GM23338 (cell line): ENCODE measurements around the gene PMVK. TPM values are rescaled to one million over a fixed set of nuclear protein-coding genes. Genes with fewer than 3 reads are reported as not detected.

ENCODE experiments used
- ATAC-seq: fragments of 200-7000 bp; cut with Tn5 transposase; 3 replicates; pipeline ENCODE4 v1.9.1; 2020
- DNase-seq: peaks from one replicate; pipeline ENCODE4 v3.0.0-alpha.2; 2015; ENCODE audit warnings: low spot score
- H2AFZ ChIP-seq: fragments of 200-600 bp; sonication (generic); 2 replicates; pipeline ENCODE4 v1.8.0; 2016; ENCODE audit warnings: antibody characterized with exemption, mild to moderate bottlenecking, moderate library complexity
- H3F3A ChIP-seq: fragments of 200-600 bp; sonication (generic); replicated peaks from 2 replicates; pipeline ENCODE4 v1.8.0; 2017; ENCODE audit warnings: antibody characterized with exemption, mixed run types, low read depth
- H3K27ac ChIP-seq: fragments of 200-600 bp; sonication (generic); 2 replicates; pipeline ENCODE4 v1.6.1; 2016; ENCODE audit warnings: low read depth
- H3K27me3 ChIP-seq: fragments of 200-600 bp; sonication (generic); 2 replicates; pipeline ENCODE4 v1.8.0; 2016; ENCODE audit warnings: mild to moderate bottlenecking, mixed run types, moderate library complexity; ENCODE audit not compliant: insufficient read depth
- H3K36me3 ChIP-seq: fragments of 200-600 bp; sonication (generic); 2 replicates; pipeline ENCODE4 v1.8.0; 2016; ENCODE audit warnings: mild to moderate bottlenecking; ENCODE audit not compliant: insufficient read depth
- H3K4me1 ChIP-seq: fragments of 200-600 bp; sonication (generic); 2 replicates; pipeline ENCODE4 v1.8.0; 2016; ENCODE audit warnings: mild to moderate bottlenecking, moderate library complexity; ENCODE audit not compliant: insufficient read depth
- H3K4me2 ChIP-seq: fragments of 200-600 bp; sonication (generic); 2 replicates; pipeline ENCODE4 v1.7.1; 2017; ENCODE audit warnings: mixed run types
- H3K4me3 ChIP-seq: fragments of 200-600 bp; sonication (generic); 2 replicates; pipeline ENCODE4 v1.6.1; 2016; ENCODE audit warnings: mixed run types
- H3K79me2 ChIP-seq: fragments of 200-600 bp; sonication (generic); replicated peaks from 2 replicates; pipeline ENCODE4 v1.8.0; 2017; ENCODE audit warnings: mild to moderate bottlenecking; ENCODE audit not compliant: insufficient read depth
- H3K9me2 ChIP-seq: fragments of 200-600 bp; sonication (generic); 2 replicates; pipeline ENCODE4 v1.8.0; 2017; ENCODE audit not compliant: insufficient read depth
- H4K20me1 ChIP-seq: fragments of 200-600 bp; sonication (generic); replicated peaks from 2 replicates; pipeline ENCODE4 v1.8.0; 2017; ENCODE audit warnings: mild to moderate bottlenecking; ENCODE audit not compliant: insufficient read depth
- H3K27ac Mint-ChIP-seq: 2 replicates; pipeline ENCODE4 v1.8.0; 2020; ENCODE audit warnings: inconsistent platforms, mild to moderate bottlenecking, moderate library complexity, mixed read lengths
- H3K27me3 Mint-ChIP-seq: 3 replicates; pipeline ENCODE4 v1.8.0; 2022; ENCODE audit warnings: low read depth, mild to moderate bottlenecking, moderate library complexity, mixed read lengths, inconsistent platforms; ENCODE audit not compliant: insufficient read depth, poor library complexity
- H3K36me3 Mint-ChIP-seq: 3 replicates; pipeline ENCODE4 v1.8.0; 2021; ENCODE audit warnings: low read depth, mild to moderate bottlenecking, inconsistent platforms, moderate library complexity, mixed read lengths
- H3K4me1 Mint-ChIP-seq: 3 replicates; pipeline ENCODE4 v1.8.0; 2020; ENCODE audit warnings: mild to moderate bottlenecking, inconsistent platforms, mixed read lengths
- H3K4me3 Mint-ChIP-seq: 3 replicates; pipeline ENCODE4 v1.8.0; 2021; ENCODE audit warnings: moderate library complexity, mild to moderate bottlenecking, inconsistent platforms, mixed read lengths
- H3K9me3 Mint-ChIP-seq: 3 replicates; pipeline ENCODE4 v1.8.0; 2020; ENCODE audit warnings: moderate library complexity, mild to moderate bottlenecking, inconsistent platforms, mixed read lengths
- CREB1 ChIP-seq: fragments of 250-450 bp; sonication (Bioruptor Pico); IDR thresholded peaks from 2 replicates; pipeline ENCODE4 v1.5.0; 2020; ENCODE audit warnings: low read depth, mild to moderate bottlenecking, moderate library complexity
- EZH2 ChIP-seq: fragments of 200-600 bp; sonication (generic); IDR thresholded peaks from one replicate; pipeline ENCODE4 v1.8.0; 2017; ENCODE audit warnings: antibody characterized with exemption, mild to moderate bottlenecking, low read depth; ENCODE audit not compliant: unreplicated experiment
- EZH2phosphoT487 ChIP-seq: fragments of 200-600 bp; sonication (generic); IDR thresholded peaks from one replicate; pipeline ENCODE4 v1.8.1; 2018; ENCODE audit warnings: antibody characterized with exemption; ENCODE audit not compliant: unreplicated experiment
- JUNB ChIP-seq: IDR thresholded peaks from one replicate; pipeline ENCODE4 v1.6.1; 2016; ENCODE audit warnings: antibody characterized with exemption; ENCODE audit not compliant: unreplicated experiment
- POLR2AphosphoS5 ChIP-seq: IDR thresholded peaks from 2 replicates; pipeline ENCODE4 v1.6.1; 2016; ENCODE audit warnings: antibody characterized with exemption, low read depth
- STAT1 ChIP-seq: IDR thresholded peaks from one replicate; pipeline ENCODE4 v1.6.1; 2016; ENCODE audit warnings: antibody characterized with exemption; ENCODE audit not compliant: unreplicated experiment
- ZNF114 ChIP-seq: fragments of 250-450 bp; sonication (Bioruptor Pico); IDR thresholded peaks from 2 replicates; pipeline ENCODE4 v1.5.0; 2020; ENCODE audit warnings: mild to moderate bottlenecking, moderate library complexity
- ZNF331 ChIP-seq: fragments of 250-450 bp; sonication (Bioruptor Pico); IDR thresholded peaks from 2 replicates; pipeline ENCODE4 v1.5.0; 2020; ENCODE audit warnings: low read depth, mild to moderate bottlenecking, moderate library complexity
- ZNF462 ChIP-seq: fragments of 250-450 bp; sonication (Bioruptor Pico); IDR thresholded peaks from 2 replicates; pipeline ENCODE4 v1.5.0; 2020; ENCODE audit warnings: mild to moderate bottlenecking, moderate library complexity
- polyA plus RNA-seq: library from polyadenylated mRNA; unstranded; fragments of >200 nt; fragmentation: Nextera tagmentation; extraction: Ambion mirVana; gene quantifications from 2 replicates; pipeline ENCODE4 v1.2.1, GENCODE V29; 2016
- total RNA-seq: library from RNA; depleted of rRNA; stranded (reverse); fragments of >200 nt; shearing (Covaris generic); gene quantifications from 2 replicates; pipeline ENCODE4 v1.2.3, GENCODE V29; 2014

PMVK gene
- total and polyA plus RNA-seq, 2 experiments from 2014 or later, result 8.1 to 25.0 TPM

- H3K4me1 Mint-ChIP-seq, result peaks cover 55% of the 10 kb centered on the region
Measured at GRCh38 chr1:154953611-154954038, 17.1 kb upstream of the PMVK start.

More at GRCh38 chr1:154953611-154954038, 17.1 kb upstream of the PMVK start:
- peaks cover 30% of the 10 kb centered on the region for H3K4me1 ChIP-seq
- Mint-ChIP-seq H3K4me3 (no peak overlapping the region), H3K9me3 (no peaks in the 10 kb centered on the region), H3K36me3 (peaks cover 7% of the 10 kb centered on the region; the same call in 2 of the 3 replicates), H3K27me3 (peaks cover 33% of the 10 kb centered on the region), H3K27ac (peak overlapping the region; percentile 85; the same call in 1 of the 2 replicates)
- H2AFZ ChIP-seq, result no peak overlapping the region
- H3K36me3 ChIP-seq, result no peaks in the 10 kb centered on the region
- no peaks in the 10 kb centered on the region for H3K79me2 ChIP-seq
- DNase-seq, result no peak
- no peaks in the 10 kb centered on the region for H3K27me3 ChIP-seq
- H3F3A ChIP-seq, result peaks cover 14% of the 10 kb centered on the region
- TF ChIP-seq EZH2phosphoT487, result no peak
- no peak for TF ChIP-seq ZNF114 (CRISPR knock-in tag)
- no peak for TF ChIP-seq ZNF462 (CRISPR knock-in tag)
- TF ChIP-seq STAT1, result no peak
- no peak for TF ChIP-seq CREB1 (CRISPR knock-in tag)
- no peak for TF ChIP-seq POLR2AphosphoS5
- TF ChIP-seq EZH2, result no peak
- TF ChIP-seq JUNB, result no peak
- TF ChIP-seq ZNF331 (CRISPR knock-in tag), result no peak
- H3K4me2 ChIP-seq, result no peak overlapping the region
- no peak overlapping the region for H3K27ac ChIP-seq
- H3K9me2 ChIP-seq, result no peaks in the 10 kb centered on the region
- no peak overlapping the region for H3K4me3 ChIP-seq
- no peak for ATAC-seq
- H4K20me1 ChIP-seq, result peaks cover 9% of the 10 kb centered on the region; the same call in 1 of the 2 replicates
